Subcutaneous adipose tissue (tissue), 4 donors: ENCODE results near the gene MAMDC4. TPM values are rescaled to one million over a fixed set of nuclear protein-coding genes. Genes with fewer than 3 reads are reported as not detected.

ENCODE experiments used
- total RNA-seq, 4 donors: library from RNA; depleted of rRNA; stranded (reverse); fragments of >200 nt; gene quantifications; one replicate each; pipeline ENCODE4 v1.1.0, GENCODE V29; 2016
- TF ChIP-seq, protein P1 (sequence below): fragments of 450-650 bp; IDR thresholded peaks from one replicate; pipeline ENCODE4 v1.5.1; 2016; ENCODE audit warnings: low read depth, mild to moderate bottlenecking, control low read depth, antibody characterized with exemption, moderate library complexity

MAMDC4 gene
- total RNA-seq, 4 donors from 2014 or later, result 0.68 to 1.5 (median 1.1) TPM; not detected in 1

DNA sequence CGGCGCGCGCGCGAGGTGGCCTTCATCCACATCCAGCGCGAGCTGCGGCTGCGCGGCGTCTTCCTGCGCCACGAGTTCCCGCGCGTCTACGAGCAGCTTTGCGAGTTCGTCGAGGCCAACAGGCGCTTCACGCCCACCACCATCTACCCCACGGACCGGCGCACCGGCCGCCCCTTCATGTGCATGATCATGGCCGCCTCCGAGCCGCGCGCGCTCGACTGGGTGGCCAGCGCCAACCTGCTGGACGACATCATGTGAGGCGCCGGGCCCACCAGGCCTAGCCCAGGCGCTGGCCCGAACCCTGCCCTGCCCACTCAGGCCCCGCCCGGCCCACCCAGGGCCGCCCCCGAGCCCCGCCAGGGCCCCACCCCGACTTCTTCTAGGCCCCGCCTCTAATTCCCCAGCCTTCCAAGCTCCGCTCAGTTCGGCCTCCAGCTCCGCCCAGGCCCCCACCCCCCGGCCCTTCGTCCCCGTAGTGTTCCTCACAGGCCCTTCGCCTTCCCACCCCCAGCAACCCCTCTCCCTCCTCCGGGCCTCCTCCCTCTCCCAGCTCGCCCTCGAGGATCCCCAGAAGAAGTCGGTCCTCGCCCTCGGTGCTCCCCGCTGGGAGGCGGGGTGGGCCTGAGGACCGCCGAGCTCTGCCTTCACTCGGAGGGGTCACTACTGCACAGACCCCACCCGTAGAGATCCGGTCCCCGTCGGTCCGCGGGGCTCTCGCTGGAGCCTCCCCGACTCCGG lies 4.9 kb upstream of the MAMDC4 start:
- TF ChIP-seq, protein P1, sequence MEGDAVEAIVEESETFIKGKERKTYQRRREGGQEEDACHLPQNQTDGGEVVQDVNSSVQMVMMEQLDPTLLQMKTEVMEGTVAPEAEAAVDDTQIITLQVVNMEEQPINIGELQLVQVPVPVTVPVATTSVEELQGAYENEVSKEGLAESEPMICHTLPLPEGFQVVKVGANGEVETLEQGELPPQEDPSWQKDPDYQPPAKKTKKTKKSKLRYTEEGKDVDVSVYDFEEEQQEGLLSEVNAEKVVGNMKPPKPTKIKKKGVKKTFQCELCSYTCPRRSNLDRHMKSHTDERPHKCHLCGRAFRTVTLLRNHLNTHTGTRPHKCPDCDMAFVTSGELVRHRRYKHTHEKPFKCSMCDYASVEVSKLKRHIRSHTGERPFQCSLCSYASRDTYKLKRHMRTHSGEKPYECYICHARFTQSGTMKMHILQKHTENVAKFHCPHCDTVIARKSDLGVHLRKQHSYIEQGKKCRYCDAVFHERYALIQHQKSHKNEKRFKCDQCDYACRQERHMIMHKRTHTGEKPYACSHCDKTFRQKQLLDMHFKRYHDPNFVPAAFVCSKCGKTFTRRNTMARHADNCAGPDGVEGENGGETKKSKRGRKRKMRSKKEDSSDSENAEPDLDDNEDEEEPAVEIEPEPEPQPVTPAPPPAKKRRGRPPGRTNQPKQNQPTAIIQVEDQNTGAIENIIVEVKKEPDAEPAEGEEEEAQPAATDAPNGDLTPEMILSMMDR, result no peak

DNA sequence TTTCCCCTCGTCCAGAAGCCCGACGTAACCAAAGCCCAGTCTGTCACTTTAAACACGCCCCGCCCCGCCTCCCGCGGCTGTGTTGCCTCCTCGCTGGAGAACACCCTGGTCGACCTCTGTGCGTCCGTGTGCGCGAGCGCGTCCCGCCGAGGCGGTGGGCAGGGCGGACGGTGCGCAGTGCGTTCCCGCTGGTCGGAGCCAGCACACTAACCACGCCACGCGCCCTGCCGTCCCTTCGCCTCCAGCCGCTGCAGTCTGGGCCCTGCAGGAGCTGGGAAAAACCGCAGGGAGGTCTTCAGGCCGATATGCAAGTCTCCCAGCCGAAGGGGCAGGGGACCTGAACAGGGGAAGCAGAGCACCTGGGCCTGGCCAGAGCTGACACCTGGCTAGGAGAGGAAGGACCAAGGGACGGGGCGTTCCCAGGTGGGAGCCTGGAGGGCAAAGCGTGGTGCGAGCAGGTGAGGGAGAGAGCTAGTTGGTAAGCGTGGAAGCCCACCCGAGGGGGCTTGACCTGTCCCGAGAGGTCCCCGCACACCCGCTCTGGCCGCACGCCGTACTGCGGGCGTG lies 4.2 kb upstream of the MAMDC4 start:
- TF ChIP-seq, protein P1, result no peak

DNA sequence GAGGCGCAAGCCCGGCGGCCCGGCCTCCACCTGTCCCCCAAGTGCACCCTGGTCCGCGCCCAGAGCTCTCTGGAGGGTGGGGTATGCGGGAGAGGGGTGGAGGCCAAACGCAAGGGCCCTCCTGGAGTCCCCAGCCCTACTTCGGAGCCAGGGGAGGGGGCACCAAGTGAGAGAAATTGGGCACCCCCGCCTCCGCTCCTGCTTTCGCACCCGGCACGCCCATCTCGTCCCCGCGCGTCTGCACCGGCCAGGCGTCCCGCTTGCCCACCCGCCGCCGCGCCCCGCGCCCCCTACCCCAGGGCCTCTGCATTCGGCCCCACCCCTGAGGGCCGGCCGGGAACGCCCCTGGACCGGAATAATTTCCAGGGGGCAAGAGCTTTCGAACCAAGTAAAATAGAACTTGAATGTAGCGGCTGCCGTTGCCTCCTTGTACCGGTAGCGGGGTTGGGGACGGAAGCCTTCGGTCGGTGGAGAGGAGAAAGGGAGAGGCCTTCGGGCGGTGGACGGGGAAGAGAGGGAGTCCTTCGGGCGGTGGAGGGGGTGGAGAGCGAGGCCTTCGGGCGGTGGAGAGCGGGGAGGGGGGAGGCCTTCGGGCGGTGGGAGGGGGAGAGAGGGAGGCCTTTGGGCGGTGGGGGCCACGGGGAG lies 3.6 kb upstream of the MAMDC4 start:
- TF ChIP-seq, protein P1, result no peak

DNA sequence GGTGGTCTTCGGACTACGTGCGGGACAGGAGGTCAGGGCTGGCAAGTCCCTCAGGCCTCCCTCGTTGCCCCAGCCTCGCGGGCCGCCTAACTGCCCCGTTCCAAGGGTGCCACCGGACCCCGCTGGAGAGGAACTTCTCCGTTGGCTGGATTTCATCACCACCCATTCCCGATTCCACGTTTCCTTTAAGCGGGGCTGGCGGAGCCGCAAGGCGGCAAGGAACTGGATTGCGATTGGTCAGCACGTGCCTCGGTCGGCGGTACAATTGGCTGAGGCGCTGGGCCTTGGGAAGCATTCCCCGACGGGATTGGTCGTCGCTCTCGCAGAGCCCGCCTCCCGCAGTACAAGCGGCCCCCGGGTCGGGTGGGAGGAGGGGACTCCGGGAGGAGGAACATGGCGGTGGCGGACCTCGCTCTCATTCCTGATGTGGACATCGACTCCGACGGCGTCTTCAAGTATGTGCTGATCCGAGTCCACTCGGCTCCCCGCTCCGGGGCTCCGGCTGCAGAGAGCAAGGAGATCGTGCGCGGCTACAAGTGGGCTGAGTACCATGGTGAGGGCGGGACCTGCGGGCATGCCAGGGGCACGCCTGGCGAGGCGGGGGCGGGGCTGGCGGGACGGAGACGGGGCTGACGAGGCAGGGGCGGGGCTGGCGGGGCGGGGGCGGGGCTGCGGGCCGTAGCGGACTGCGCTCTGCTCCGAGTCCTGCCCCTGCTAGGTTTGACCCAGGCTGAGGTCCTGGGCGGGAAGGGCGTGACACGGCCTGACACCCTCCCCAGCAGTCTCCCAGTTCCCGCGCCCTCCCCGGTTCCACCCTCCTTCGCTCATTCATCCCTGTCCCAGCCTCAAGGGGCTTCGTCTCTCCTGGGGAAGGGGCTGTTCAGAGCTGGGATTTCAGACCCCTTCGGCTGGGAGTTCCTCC lies 2.8 kb upstream of the MAMDC4 start, which contains the start of gene PHPT1:
TSS of gene PHPT1 (plus strand) at position 372 of the 922 bp plus-strand sequence. CDS start at position 394, 22 bp downstream.
- TF ChIP-seq, protein P1, result no peak

DNA sequence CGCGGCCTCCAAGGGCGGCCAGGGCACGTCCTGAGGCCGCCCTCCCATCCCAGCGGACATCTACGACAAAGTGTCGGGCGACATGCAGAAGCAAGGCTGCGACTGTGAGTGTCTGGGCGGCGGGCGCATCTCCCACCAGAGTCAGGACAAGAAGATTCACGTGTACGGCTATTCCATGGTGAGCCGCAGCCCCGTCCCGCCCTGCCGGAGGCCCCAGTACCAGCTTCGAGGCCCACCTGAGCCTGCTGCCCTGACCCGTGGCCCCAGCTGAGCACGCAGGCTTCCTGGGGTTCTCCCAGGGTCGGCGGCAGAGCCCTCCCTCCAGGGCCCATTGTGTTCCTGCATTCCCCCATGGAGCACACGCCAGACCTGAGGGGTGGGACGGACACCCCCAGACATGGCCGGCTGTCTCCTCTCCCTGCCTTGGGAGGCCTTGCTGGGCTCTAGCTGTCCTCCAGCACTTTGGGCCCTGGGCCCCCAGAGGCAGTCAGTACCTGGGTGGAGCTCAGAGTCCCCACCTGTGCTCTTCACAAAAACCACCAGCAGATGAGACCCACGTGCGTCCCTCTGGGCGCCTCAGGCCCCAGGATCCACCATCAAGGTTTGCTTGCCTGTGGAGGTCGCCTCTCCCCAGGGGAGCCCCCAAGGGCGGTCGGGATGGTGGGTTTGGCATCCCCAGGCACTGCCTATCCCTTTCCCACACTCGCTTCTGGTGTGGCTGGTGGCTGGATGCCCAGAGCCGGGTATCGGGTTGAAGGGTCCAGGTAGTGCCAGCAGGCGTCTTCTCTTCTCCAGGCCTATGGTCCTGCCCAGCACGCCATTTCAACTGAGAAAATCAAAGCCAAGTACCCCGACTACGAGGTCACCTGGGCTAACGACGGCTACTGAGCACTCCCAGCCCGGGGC lies 1.9 kb upstream of the MAMDC4 start:
- TF ChIP-seq, protein P1, result no peak
